ENCODE results near the gene NAGK. TPM values are rescaled to one million over a fixed set of nuclear protein-coding genes. Genes with fewer than 3 reads are reported as not detected.
"Not testable (repeated sequence)": the region's sequence is repeated elsewhere in the genome, so short reads cannot be mapped to it uniquely, and the experiment has no call there.

Gene NAGK
- total RNA-seq, 2 experiments from 2014 or later: 54.6 to 78.4 TPM

DNA sequence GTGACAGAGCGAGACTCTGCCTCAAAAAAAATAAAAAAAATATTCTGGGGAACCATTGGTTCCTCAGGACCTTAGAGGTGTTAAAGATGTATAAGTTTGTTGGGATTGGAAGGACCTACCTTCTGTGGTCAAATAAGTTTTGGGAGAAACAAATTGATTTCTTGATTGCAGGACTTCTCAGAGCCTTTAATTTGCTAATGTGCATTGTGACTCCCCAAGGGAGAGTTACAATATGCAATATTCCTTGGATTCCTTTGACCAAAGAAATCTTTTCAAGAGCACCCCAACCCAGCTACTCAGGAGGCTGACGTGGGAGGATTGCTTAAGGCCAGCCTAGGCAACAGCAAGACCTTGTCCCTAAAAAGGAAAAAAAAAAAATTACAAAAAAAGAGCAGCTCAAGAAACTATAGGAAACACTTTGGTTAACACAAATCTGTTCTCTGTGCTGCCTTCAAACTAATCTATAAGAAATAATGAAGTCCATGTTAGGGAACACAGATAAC, 6.5 kb downstream of the NAGK start:
- Mint-ChIP-seq H3K27me3 (no peaks in the 10 kb centered on the region), H3K4me1 (peaks cover 25% of the 10 kb centered on the region), H3K36me3 (peaks cover 32% of the 10 kb centered on the region), H3K27ac (no peak overlapping the region), H3K9me3 (ENCODE audit: low read depth) (no peaks in the 10 kb centered on the region), H3K4me3 (no peak overlapping the region)
- DNase-seq (no peak), ATAC-seq (no peak)
- CTCF ChIA-PET: interaction anchor here (1.2 kb wide), 1 partner anchor 26 kb away, joined by 3 read pairs; no protein-coding TSS in a partner anchor

DNA sequence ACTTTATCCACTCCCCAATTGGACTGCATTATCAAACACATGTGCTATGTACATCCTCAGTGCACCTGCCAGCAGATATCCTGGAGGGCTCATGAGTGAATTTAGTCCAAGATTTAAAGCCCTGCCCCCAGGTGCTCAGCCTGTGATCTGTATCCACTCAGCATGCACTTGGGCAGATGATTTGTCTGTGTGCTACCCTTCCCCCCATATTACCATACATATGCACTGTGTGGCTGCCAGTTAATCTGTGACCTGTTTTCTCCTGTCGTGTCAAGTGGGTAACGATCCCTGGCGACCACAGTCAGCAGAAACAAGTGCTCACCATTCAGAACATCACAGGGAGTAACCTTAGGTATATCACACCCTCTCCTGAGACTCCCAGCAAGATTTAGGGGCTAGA, 10.2 kb downstream of the NAGK start:
- Mint-ChIP-seq H3K27ac (no peak overlapping the region), H3K4me1 (peaks cover 16% of the 10 kb centered on the region), H3K9me3 (ENCODE audit: low read depth) (no peaks in the 10 kb centered on the region), H3K4me3 (no peak overlapping the region), H3K27me3 (no peaks in the 10 kb centered on the region), H3K36me3 (peaks cover 26% of the 10 kb centered on the region)
- ATAC-seq: no peak
- no peak for DNase-seq
- CTCF ChIA-PET: interaction anchor here (2.3 kb wide), 1 partner anchor 10 kb away, joined by 6 read pairs; the partner anchor contains the start of gene NAGK

DNA sequence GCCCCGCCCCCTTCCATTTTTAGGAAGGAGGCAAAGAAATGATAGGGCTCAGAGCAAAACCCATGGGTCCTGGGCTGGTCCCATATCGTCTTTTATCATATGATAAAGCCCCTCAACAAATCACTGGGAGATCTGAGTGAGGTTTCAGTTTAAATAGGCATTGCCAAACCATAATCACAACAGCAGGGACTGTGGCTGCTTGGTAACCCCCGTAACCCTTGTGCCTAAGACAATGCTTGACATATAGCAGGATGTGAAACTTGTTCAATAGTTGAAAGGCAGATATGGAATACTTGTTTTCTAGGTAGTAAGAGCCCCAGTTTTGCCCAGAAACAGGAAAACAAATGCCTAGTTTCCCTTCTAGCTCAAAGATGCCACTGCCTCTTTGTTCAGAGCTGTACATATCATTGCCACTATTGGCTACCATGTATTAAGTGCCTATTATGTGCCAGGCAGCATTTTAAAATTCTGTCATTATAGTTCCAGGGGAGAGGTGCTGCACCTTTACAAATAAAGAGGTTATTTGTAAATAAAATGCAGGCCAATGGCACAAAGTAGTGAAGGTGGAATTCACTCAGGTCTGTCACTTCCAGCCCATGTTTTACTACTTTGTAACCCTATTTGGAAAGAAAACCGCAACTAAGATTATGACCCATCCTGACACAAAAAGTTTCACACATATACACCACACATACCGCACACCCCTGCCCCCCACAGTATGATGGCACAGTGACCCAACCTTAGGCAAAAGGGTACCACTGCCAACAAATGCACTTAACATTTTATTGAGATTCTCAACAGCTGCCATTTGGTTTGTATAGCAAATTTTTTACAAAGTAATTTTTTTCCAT, 14.2 kb downstream of the NAGK start:
- ATAC-seq: peak; percentile 76
- peaks cover 11% of the 10 kb centered on the region for H3K36me3 Mint-ChIP-seq
- H3K4me3 Mint-ChIP-seq: peak overlapping the region; percentile 32
- H3K27me3 Mint-ChIP-seq: peaks cover 33% of the 10 kb centered on the region
- no peak overlapping the region for H3K27ac Mint-ChIP-seq
- DNase-seq: peak; percentile 81
- no peaks in the 10 kb centered on the region for H3K9me3 Mint-ChIP-seq (ENCODE audit: low read depth)
- peaks cover 16% of the 10 kb centered on the region for H3K4me1 Mint-ChIP-seq
- CTCF ChIA-PET: no interaction called here

DNA sequence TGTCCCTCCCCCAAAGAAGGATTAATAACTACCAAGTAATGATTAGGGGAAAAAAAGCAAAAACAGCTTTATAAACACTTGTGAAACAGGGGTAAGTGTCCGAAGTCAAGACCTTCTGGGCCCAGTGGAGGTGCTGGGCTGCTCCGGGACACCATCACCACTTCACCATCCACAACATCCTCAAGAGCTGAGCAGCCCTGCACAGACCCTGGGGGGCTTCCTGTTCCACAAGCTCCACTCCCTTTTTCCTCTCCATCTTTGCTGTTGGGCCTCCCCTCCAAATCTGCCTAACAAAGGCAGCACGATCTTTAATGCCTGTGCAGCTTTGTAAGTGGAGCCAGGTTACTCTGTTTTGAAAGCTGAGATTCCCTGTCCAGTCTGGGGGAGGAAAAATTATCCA, 14.8 kb downstream of the NAGK start:
- CTCF ChIA-PET: interaction anchor here (0.8 kb wide), 1 partner anchor 17 kb away, joined by 5 read pairs; no protein-coding TSS in a partner anchor
- not testable (repeated sequence) for H3K27ac Mint-ChIP-seq; DNase-seq; ATAC-seq; H3K36me3 Mint-ChIP-seq; H3K9me3 Mint-ChIP-seq (ENCODE audit: low read depth); H3K4me3 Mint-ChIP-seq
- Mint-ChIP-seq H3K4me1 (peaks cover 16% of the 10 kb centered on the region), H3K27me3 (peaks cover 37% of the 10 kb centered on the region)

DNA sequence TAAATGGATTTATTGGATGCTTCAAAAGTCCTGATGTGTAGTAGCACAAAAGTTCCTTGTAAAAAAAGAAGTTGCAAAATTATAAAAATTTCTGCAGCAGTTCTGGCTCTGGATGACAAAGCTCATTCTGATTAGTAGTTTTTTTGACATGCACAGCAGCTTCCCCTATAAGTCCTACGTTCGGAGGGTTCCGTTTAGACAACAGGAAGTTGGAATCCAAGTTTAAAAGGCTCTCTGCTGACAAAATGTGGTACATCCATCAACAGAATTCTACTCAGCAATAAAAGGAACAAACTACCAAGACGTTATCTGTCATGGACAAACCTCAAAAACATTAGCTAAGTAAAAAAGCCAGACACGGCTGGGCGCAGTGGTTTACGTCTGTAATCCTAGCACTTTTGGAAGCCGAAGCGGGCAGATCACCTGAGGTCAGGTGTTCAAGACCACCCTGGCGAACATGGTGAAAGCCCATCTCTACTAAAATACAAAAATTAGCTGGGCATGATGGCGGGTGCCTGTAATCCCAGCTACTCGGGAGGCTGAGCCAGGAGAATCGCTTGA, 15.4 kb downstream of the NAGK start:
- peaks cover 43% of the 10 kb centered on the region for H3K27me3 Mint-ChIP-seq
- not testable (repeated sequence) for H3K4me3 Mint-ChIP-seq, H3K27ac Mint-ChIP-seq

DNA sequence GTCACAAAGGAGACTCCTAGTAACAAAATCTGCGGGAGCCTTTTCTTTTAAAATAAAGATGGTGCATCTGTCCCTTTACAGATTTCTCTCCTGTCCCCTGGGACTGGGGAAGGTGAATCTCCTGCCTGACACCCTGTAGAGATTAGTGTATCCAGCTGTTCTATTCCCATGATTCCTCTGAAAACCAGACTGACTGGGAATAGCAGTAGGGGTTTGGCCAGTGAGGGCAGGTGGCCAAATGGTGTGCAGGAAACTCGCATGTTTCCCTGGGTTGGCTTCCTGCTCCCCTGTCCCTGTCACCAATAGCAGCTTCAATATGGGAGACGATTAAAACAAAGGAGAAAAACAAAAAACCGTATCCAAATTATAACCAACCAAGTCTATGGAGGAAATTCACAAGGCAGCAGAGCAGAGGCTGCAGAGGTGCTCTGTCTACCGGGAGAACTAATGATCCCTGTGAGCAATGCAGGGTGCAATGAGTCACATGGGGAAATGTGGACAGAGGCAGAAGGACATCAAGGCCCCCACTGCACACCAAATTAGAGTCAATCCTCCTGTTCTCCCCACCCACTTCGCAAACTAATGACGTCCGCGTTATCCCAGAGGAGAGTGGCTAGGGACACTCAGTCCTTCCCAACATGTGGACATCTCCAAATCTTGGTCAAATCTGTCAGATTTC, 17.0 kb downstream of the NAGK start:
- ATAC-seq; DNase-seq; H3K36me3 Mint-ChIP-seq; H3K27ac Mint-ChIP-seq; H3K4me3 Mint-ChIP-seq; H3K9me3 Mint-ChIP-seq (ENCODE audit: low read depth); CTCF ChIA-PET: not testable (repeated sequence)
- peaks cover 16% of the 10 kb centered on the region for H3K4me1 Mint-ChIP-seq
- H3K27me3 Mint-ChIP-seq: peaks cover 54% of the 10 kb centered on the region

More for the DNA sequence above, 15.4 kb downstream of the NAGK start:
- peaks cover 16% of the 10 kb centered on the region for H3K4me1 Mint-ChIP-seq
- not testable (repeated sequence) for DNase-seq; H3K36me3 Mint-ChIP-seq; H3K9me3 Mint-ChIP-seq (ENCODE audit: low read depth); ATAC-seq
- CTCF ChIA-PET: interaction anchor here (0.8 kb wide), 1 partner anchor 16 kb away, joined by 5 read pairs; no protein-coding TSS in a partner anchor

DNA sequence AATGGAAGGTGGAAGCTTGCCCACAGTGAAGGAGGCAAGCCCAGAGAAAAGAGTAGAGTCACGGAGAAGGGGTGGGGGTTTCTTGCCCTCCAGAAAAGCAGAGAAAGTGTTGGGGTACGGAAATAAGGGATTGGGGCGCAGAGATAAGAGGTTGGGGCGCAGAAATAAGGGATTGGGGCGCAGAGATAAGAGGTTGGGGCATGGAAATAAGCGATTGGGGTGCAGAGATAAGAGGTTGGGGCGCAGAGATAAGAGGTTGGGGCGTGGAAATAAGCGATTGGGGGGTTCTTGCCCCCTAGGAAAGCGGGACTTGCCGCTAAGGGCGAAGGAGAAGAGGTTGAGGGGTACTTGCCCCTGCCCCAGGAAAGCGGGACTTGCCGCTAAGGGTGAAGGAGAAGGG, 21.0 kb downstream of the NAGK start:
- H3K36me3 Mint-ChIP-seq; ATAC-seq; H3K4me3 Mint-ChIP-seq; H3K27ac Mint-ChIP-seq; DNase-seq; H3K4me1 Mint-ChIP-seq; CTCF ChIA-PET; H3K9me3 Mint-ChIP-seq (ENCODE audit: low read depth): not testable (repeated sequence)
- peaks cover 46% of the 10 kb centered on the region for H3K27me3 Mint-ChIP-seq

DNA sequence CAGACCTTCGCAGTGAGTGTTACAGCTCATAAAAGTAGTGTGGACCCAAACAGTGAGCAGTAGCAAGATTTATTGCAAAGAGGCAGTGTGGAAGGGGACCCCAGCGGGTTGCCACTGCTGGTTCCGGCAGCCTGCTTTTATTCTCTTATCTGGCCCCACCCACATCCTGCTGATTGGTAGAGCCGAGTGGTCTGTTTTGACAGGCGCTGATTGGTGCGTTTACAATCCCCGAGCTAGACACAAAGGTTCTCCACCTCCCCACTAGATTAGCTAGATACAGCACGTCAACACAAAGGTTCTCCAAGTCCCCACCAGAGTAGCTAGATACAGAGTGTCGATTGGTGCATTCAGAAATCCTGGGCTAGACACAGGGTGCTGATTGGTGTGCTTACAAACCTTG, 23.4 kb downstream of the NAGK start:
- CTCF ChIA-PET: interaction anchor here (2.1 kb wide), 1 partner anchor 9 kb away, joined by 11 read pairs; no protein-coding TSS in a partner anchor
- peaks cover 28% of the 10 kb centered on the region for H3K27me3 Mint-ChIP-seq
- not testable (repeated sequence) for H3K27ac Mint-ChIP-seq; H3K36me3 Mint-ChIP-seq; ATAC-seq; DNase-seq; H3K9me3 Mint-ChIP-seq (ENCODE audit: low read depth); H3K4me1 Mint-ChIP-seq; H3K4me3 Mint-ChIP-seq

DNA sequence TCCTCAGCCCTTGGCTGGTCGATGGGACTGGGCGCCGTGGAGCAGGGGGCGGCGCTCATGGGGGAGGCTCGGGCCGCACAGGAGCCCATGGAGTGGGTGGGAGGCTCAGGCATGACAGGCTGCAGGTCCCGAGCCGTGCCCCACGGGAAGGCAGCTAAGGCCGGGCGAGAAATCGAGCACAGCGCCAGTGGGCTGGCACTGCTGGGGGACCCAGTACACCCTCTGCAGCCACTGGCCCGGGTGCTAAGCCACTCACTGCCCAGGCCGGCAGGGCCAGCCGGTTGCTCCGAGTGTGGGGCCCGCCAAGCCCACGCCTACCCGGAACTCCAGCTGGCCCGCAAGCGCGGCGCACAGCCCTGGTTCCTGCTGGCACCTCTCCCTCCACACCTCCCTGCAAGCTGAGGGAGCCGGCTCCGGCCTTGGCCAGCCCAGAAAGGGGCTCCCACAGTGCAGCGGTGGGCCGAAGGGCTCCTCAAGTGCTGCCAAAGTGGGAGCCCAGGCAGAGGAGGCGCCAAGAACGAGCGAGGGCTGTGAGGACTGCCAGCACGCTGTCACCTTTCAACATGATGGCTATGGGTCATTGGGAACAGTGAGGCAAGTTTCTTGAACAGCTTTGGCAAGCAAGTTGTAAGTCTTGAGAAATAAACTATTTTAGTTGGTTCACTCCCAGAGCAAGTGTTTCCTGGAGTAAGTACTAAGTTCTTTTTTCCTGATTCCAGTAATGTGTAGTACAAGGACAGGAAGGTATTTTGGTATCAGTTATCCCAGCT, 24.2 kb downstream of the NAGK start:
- H3K27ac Mint-ChIP-seq; H3K36me3 Mint-ChIP-seq; H3K9me3 Mint-ChIP-seq (ENCODE audit: low read depth); H3K4me3 Mint-ChIP-seq; H3K4me1 Mint-ChIP-seq; ATAC-seq; DNase-seq: not testable (repeated sequence)
- CTCF ChIA-PET: interaction anchor here (2.1 kb wide), 1 partner anchor 8 kb away, joined by 11 read pairs; no protein-coding TSS in a partner anchor
- peaks cover 20% of the 10 kb centered on the region for H3K27me3 Mint-ChIP-seq

DNA sequence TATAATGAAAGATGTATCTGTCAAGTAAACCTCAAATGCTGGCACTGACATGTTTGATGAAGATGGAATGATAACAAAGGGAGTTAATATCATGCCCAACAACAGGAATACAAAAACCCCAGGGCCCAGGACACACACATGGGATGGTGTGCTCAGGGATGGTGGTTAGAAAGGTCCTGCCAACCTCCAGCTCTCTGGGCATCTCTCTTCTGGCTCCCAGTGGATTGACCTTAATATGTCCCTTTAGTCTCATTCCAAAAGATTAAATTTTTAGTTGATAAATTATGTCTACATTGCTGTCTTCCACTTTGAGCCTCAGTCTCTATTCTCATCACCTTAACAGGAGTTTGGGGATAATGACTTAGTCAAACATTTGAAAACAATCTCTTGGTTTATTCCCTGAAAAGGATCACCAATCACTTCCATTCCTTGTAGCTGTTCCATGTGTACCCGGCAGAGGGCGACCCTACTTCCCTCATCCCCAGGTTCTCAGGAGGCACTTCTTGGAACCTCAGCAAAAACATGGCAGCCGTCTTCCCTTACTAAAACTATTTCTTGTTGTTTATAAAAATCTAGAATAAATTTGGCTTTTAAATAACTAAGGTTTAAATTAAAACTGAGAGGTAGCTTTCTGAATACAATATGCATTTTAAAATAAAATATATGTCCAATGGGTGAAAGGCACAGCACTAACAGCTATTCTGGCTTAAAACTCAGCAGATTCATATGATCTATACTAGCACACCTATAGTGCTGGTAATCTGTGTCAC, 31.9 kb downstream of the NAGK start:
- CTCF ChIA-PET: interaction anchor here (0.8 to 2.6 kb wide), 18 partner anchors 9 to 410 kb away, joined by 3 to 13 read pairs (median 6); partner anchors contain the start of genes MCEE, MPHOSPH10 and NAGK
- peak; percentile 59 for DNase-seq
- Mint-ChIP-seq H3K9me3 (ENCODE audit: low read depth) (peaks cover under 1% of the 10 kb centered on the region), H3K4me1 (peaks cover 4% of the 10 kb centered on the region), H3K4me3 (no peak overlapping the region), H3K27me3 (peaks cover 10% of the 10 kb centered on the region), H3K27ac (no peak overlapping the region), H3K36me3 (peaks cover 2% of the 10 kb centered on the region)
- ATAC-seq: no peak

DNA sequence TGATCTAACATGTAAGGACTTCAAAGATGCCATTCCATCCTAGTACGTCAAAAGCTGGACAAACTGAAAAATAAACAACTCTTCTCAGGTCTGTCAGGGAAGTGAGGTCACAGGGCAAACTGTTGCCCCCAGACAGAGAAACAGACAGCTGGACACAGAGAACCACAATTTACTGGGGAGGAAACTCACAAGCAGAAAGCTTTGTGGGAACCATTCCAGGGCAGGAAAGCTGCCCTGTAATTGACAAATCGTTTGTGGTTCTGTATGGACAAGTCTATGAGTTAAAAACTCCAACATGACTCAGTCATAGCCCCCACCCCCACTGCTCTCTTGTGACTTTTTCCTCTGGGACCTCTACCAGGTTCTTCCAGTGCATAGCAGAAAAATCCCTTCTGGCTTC, 33.2 kb downstream of the NAGK start:
- CTCF ChIA-PET: interaction anchor here (0.8 to 2.6 kb wide), 7 partner anchors 9 to 53 kb away, joined by 3 to 13 read pairs (median 11); partner anchors contain the start of gene MCEE

More for the DNA sequence above, 33.2 kb downstream of the NAGK start:
- Mint-ChIP-seq H3K9me3 (ENCODE audit: low read depth) (peaks cover 2% of the 10 kb centered on the region), H3K4me3 (no peak overlapping the region), H3K36me3 (peaks cover 5% of the 10 kb centered on the region), H3K27ac (no peak overlapping the region), H3K27me3 (peaks cover 10% of the 10 kb centered on the region), H3K4me1 (peaks cover 4% of the 10 kb centered on the region)
- no peak for DNase-seq
- no peak for ATAC-seq

All from activated CD8-positive, alpha-beta memory T cell treated with anti-CD3 and anti-CD28 coated beads, Interleukin-2, amount 10 ng/mL, durations not matched to agents 7 days and 5 days (primary cell).